Germinal center (tissue), 1 donor: ENCODE results near the gene MRPL54.
"Not testable (repeated sequence)": the region's sequence is repeated elsewhere in the genome, so short reads cannot be mapped to it uniquely, and the experiment has no call there.

ENCODE experiments used
- DNase-seq: peaks from one replicate; pipeline ENCODE4 v3.0.0; 2012; ENCODE audit warnings: mixed read lengths, low spot score

MRPL54 gene

DNA sequence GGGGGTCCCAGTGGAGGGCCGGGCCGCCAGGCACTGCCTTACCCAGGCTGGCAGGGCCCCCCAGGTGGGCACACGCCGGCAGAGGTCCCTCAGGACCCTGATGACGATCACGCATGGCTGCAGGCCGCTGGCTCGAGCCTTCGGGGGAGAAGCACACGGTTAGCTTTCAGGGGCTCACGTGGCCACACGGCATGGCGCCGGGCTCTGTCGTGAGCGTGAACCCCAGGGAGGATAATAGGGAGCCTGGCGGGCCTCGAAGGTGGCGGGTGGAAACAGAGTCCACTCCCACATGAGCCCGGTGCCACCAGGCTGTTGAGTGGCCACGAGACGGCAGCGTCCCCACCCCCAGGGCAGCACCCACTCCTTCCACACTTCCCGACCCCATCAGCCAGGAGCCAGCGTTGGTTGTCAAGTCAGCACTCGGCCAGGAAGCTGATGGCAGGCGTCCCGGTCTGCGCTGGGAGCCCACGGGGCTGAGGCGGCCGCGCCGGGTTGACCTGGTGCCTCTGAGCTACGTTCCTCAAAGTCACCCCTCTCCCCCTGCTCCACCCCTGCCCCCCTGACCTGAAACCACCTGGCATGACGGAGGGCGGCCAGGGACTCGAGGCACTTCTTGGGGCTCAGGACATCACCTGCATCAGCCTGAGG is 48.4 kb downstream of the MRPL54 start:
- no peak for DNase-seq

GRCh38 chr19:3813473-3814392 is 51.3 kb downstream of the MRPL54 start:
- no peak for DNase-seq

GRCh38 chr19:3814648-3815047 is 52.2 kb downstream of the MRPL54 start:
- no peak for DNase-seq

- DNase-seq = not testable (repeated sequence)
Measured at GRCh38 chr19:3816148-3816547, 53.7 kb downstream of the MRPL54 start.

- DNase-seq = no peak
Measured at GRCh38 chr19:3816566-3817218, 54.2 kb downstream of the MRPL54 start.
